PFSK-1 (cell line): Measurements from ENCODE around the gene KRT6B.

Experiments
- FOXP2 ChIP-seq: optimal IDR thresholded peaks from 2 replicates; pipeline ENCODE3; 2011; ENCODE audit warnings: borderline replicate concordance, control low read depth, inconsistent platforms; ENCODE audit not compliant: insufficient read depth; ENCODE audit errors: extremely low read length, extremely low read depth
- POLR2AphosphoS5 ChIP-seq: IDR thresholded peaks from 2 replicates; pipeline ENCODE4 v1.6.1; 2012; ENCODE audit warnings: low read depth, mild to moderate bottlenecking, control low read depth, low read length, moderate library complexity
- REST ChIP-seq, 2 experiments: IDR thresholded peaks; 2 replicates each; pipeline versions ENCODE4 v1.6.1 to v1.8.0; 2011 to 2012; ENCODE audit warnings: low read depth in 2 of 2, low read length in 2 of 2, control low read depth in 1 of 2, inconsistent platforms in 1 of 2, mild to moderate bottlenecking in 1 of 2, moderate library complexity in 1 of 2; ENCODE audit not compliant: insufficient read depth in 1 of 2
- SIN3A ChIP-seq: IDR thresholded peaks from 2 replicates; pipeline ENCODE4 v1.6.1; 2012; ENCODE audit warnings: mild to moderate bottlenecking, low read length, moderate library complexity, borderline replicate concordance; ENCODE audit not compliant: insufficient read depth
- TAF1 ChIP-seq: IDR thresholded peaks from 2 replicates; pipeline ENCODE4 v1.6.1; 2012; ENCODE audit warnings: low read length, control low read depth, borderline replicate concordance; ENCODE audit not compliant: insufficient read depth

KRT6B gene

GRCh38 chr12:52444647-52445595 is 7.0 kb downstream of the KRT6B start:
- TF ChIP-seq POLR2AphosphoS5 (no peak), TAF1 (no peak), REST (IDR thresholded peaks at IDR 0.05; ENCODE audit: insufficient read depth in 1 of 2, low read depth in 2 of 2, low read length in 2 of 2) (no peak), FOXP2 (no peak), SIN3A (no peak)

- no peak for TF ChIP-seq POLR2AphosphoS5
- TF ChIP-seq REST (IDR thresholded peaks at IDR 0.05; ENCODE audit: insufficient read depth in 1 of 2, low read depth in 2 of 2, low read length in 2 of 2) = no peak
- no peak for TF ChIP-seq FOXP2
- no peak for TF ChIP-seq SIN3A
- no peak for TF ChIP-seq TAF1
Observed at GRCh38 chr12:52443966-52444365, 8.0 kb downstream of the KRT6B start.

GRCh38 chr12:52442600-52443061 is 9.3 kb downstream of the KRT6B start:
- TF ChIP-seq FOXP2 (no peak), SIN3A (no peak), POLR2AphosphoS5 (no peak), REST (IDR thresholded peaks at IDR 0.05; ENCODE audit: insufficient read depth in 1 of 2, low read depth in 2 of 2, low read length in 2 of 2) (no peak), TAF1 (no peak)

GRCh38 chr12:52441320-52441911 is 10.5 kb downstream of the KRT6B start:
- TF ChIP-seq TAF1 = no peak
- no peak for TF ChIP-seq POLR2AphosphoS5
- no peak for TF ChIP-seq SIN3A
- TF ChIP-seq FOXP2 = no peak
- TF ChIP-seq REST (IDR thresholded peaks at IDR 0.05; ENCODE audit: insufficient read depth in 1 of 2, low read depth in 2 of 2, low read length in 2 of 2) = no peak
